ENCODE data around the gene MISP3. TPM values are rescaled to one million over a fixed set of nuclear protein-coding genes. Genes with fewer than 3 reads are reported as not detected.

The MISP3 gene
- total RNA-seq, 4 donors from 2014 or later, result 0.55 to 23.8 (median 2.0) TPM; not detected in 1

DNA sequence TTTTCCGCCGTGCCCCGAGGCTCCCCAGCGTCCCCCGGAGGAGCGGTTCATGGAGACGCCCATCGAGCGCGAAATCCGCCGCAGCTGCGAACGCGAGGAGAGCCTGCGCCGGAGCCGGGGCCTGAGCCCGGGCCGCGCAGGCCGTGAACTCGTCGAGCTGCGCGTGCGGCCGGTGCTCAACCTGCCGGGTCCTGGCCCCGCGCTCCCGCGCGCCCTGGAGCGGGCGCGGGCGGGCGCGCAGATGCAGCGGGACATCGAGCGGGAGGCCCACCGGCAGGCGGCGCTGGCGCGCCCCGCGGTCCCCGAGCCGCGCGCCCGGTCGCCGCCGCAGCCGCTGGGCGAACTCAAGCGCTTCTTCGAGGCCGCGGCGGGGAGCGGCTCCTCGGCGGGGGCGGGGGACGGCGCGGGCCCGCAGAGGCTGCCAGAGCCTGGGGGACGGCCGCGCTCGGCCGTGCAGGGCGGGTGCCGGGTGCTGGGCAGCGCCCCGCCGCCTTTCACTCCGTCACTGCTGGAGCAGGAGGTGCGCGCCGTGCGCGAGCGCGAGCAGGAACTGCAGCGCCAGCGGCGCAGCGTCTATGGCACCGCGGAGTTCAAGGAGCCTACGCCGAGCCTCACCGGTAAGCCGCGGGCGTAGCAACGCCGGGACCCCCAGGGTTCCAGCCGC, 807 bp downstream of the MISP3 start:
- peak in 1 of 2 donors; percentile 53 for TF ChIP-seq POLR2A (IDR thresholded peaks at IDR 0.05)
- TF ChIP-seq, protein P1, sequence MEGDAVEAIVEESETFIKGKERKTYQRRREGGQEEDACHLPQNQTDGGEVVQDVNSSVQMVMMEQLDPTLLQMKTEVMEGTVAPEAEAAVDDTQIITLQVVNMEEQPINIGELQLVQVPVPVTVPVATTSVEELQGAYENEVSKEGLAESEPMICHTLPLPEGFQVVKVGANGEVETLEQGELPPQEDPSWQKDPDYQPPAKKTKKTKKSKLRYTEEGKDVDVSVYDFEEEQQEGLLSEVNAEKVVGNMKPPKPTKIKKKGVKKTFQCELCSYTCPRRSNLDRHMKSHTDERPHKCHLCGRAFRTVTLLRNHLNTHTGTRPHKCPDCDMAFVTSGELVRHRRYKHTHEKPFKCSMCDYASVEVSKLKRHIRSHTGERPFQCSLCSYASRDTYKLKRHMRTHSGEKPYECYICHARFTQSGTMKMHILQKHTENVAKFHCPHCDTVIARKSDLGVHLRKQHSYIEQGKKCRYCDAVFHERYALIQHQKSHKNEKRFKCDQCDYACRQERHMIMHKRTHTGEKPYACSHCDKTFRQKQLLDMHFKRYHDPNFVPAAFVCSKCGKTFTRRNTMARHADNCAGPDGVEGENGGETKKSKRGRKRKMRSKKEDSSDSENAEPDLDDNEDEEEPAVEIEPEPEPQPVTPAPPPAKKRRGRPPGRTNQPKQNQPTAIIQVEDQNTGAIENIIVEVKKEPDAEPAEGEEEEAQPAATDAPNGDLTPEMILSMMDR (IDR thresholded peaks at IDR 0.05), result peak in 3 of 4 experiments; percentile 64 to 97 (median 93)
- DNase-seq, result peak; percentile 51 to 69
- H3K9me3 ChIP-seq, result no peaks in the 10 kb centered on the region
- H3K36me3 ChIP-seq, result no peaks in the 10 kb centered on the region
- peak overlapping the region; percentile 41 to 59 for H3K4me3 ChIP-seq
- H3K27me3 ChIP-seq, result no peaks in the 10 kb centered on the region
- peak overlapping the region; percentile 83 to 89 for H3K27ac ChIP-seq
- peaks cover 0 to 4% of the 10 kb centered on the region in 2 donors for H3K4me1 ChIP-seq
- intact Hi-C loops (cut with DNase I; ENCODE audit: low total_unique reads), result loop anchor here (2.0 to 5.0 kb wide), 2 partner anchors 189 to 476 kb away; no protein-coding TSS in a partner anchor

- TF ChIP-seq POLR2A (IDR thresholded peaks at IDR 0.05), result no peak
- TF ChIP-seq, protein P1 (IDR thresholded peaks at IDR 0.05), result no peak
- no peaks in the 10 kb centered on the region for H3K36me3 ChIP-seq
- peak in 1 of 2 donors; percentile 33 for DNase-seq
- H3K4me3 ChIP-seq, result peak overlapping the region; percentile 41 to 59
- no peaks in the 10 kb centered on the region for H3K9me3 ChIP-seq
- H3K27me3 ChIP-seq, result no peaks in the 10 kb centered on the region
- H3K27ac ChIP-seq, result peak overlapping the region; percentile 83 to 89
- intact Hi-C loops (cut with DNase I; ENCODE audit: low total_unique reads), result loop anchor here (2.0 to 5.0 kb wide), 2 partner anchors 189 to 477 kb away; no protein-coding TSS in a partner anchor
- peaks cover 0 to 4% of the 10 kb centered on the region in 2 donors for H3K4me1 ChIP-seq
Measured at GRCh38 chr19:14073925-14074838, 1.6 kb downstream of the MISP3 start.

GRCh38 chr19:14078411-14078810, 5.8 kb downstream of the MISP3 start:
- Histone ChIP-seq H3K4me3 (no peak overlapping the region), H3K9me3 (no peaks in the 10 kb centered on the region), H3K4me1 (peaks cover 0 to 4% of the 10 kb centered on the region in 2 donors), H3K27me3 (no peaks in the 10 kb centered on the region), H3K36me3 (no peaks in the 10 kb centered on the region), H3K27ac (no peak overlapping the region)
- no peak for TF ChIP-seq POLR2A (IDR thresholded peaks at IDR 0.05)
- TF ChIP-seq, protein P1 (IDR thresholded peaks at IDR 0.05), result no peak
- intact Hi-C loops (cut with DNase I; ENCODE audit: low total_unique reads), result no loop called here
- no peak for DNase-seq

GRCh38 chr19:14080887-14081796, 8.6 kb downstream of the MISP3 start:
- Histone ChIP-seq H3K36me3 (no peaks in the 10 kb centered on the region), H3K9me3 (no peaks in the 10 kb centered on the region), H3K4me1 (no peaks in the 10 kb centered on the region), H3K27ac (peak overlapping the region; percentile 91 to 94), H3K4me3 (peak overlapping the region; percentile 66 to 70), H3K27me3 (no peaks in the 10 kb centered on the region)
- intact Hi-C loops (cut with DNase I; ENCODE audit: low total_unique reads), result no loop called here
- DNase-seq, result peak; percentile 100
- peak; percentile 62 to 79 for TF ChIP-seq POLR2A (IDR thresholded peaks at IDR 0.05)
- TF ChIP-seq, protein P1 (IDR thresholded peaks at IDR 0.05), result peak in 1 of 4 experiments; percentile 32

Measured in uterus (tissue), 4 donors.